Dermis blood vessel endothelial cell (primary cell): ENCODE results near the gene STK11IP. TPM values are rescaled to one million over a fixed set of nuclear protein-coding genes. Genes with fewer than 3 reads are reported as not detected.

ENCODE experiments used
- DNase-seq: peaks from one replicate; pipeline ENCODE4 v3.0.0; 2010
- total RNA-seq: library from RNA; depleted of rRNA; stranded (reverse); fragments of >200 nt; gene quantifications from 2 replicates; pipeline ENCODE4 v1.2.3, GENCODE V29; 2014

Gene STK11IP, protein sequence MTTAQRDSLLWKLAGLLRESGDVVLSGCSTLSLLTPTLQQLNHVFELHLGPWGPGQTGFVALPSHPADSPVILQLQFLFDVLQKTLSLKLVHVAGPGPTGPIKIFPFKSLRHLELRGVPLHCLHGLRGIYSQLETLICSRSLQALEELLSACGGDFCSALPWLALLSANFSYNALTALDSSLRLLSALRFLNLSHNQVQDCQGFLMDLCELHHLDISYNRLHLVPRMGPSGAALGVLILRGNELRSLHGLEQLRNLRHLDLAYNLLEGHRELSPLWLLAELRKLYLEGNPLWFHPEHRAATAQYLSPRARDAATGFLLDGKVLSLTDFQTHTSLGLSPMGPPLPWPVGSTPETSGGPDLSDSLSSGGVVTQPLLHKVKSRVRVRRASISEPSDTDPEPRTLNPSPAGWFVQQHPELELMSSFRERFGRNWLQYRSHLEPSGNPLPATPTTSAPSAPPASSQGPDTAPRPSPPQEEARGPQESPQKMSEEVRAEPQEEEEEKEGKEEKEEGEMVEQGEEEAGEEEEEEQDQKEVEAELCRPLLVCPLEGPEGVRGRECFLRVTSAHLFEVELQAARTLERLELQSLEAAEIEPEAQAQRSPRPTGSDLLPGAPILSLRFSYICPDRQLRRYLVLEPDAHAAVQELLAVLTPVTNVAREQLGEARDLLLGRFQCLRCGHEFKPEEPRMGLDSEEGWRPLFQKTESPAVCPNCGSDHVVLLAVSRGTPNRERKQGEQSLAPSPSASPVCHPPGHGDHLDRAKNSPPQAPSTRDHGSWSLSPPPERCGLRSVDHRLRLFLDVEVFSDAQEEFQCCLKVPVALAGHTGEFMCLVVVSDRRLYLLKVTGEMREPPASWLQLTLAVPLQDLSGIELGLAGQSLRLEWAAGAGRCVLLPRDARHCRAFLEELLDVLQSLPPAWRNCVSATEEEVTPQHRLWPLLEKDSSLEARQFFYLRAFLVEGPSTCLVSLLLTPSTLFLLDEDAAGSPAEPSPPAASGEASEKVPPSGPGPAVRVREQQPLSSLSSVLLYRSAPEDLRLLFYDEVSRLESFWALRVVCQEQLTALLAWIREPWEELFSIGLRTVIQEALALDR
- total RNA-seq = 10.0 and 13.9 TPM in 2 replicates

DNA sequence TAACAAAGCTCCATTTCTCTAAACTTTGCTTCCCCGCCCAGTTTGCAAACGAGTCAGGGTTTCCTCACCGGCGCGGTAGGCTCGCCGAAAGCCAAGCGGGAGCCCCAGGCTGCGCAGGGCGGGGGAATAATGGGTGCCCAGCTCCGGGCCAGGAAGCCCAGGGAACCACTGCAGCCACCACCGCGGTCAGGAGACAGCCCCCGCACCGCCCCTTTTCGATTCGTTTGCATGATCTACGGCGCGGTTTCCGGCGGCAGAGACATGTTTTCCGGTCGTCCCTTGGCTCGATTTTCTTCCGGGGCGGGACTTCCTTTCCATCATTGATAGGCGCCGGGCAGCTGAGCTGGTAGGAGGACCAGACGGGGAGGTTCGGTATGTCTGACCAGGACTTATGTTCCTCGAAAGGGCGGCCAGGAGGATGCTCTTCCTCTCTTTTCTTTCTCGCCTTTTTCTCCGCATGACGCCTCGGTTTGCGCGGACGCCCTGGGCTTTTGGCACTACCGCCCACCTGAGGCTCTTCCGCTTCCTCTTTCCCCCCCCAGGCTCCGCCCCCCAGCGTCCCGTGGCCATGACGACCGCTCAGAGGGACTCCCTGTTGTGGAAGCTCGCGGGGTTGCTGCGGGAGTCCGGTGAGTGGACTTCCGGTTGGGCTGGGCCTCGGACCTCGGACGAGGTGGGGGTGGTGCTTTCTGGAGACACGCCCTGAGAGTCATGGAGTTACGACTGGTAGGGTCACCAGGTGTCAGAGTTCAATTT, at the start of gene STK11IP:
Gene STK11IP, plus strand, starts transcription at position 306 of the 756 bp plus-strand sequence. Its CDS starts 263 bp downstream, at position 569.
- DNase-seq = peak; percentile 97

DNA sequence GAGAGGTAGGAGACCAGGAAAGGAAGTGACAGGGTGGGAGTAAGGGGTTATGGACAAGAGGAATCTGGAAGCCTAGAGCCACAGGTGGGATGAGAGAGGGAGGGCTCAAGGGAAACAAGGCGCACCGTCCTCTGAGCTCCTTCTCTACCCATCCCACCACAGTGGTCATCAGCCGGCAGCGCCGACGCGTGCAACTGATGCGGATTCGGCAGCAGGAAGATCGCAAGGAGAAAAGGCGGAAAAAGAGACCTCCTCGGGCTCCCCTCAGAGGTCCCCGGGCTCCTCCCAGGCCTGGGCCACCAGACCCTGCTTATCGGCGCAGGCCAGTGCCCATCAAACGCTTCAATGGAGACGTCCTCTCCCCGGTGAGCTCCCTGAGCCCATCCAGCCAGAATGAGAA, 48.7 kb upstream of the STK11IP start:
- DNase-seq = no peak

DNA sequence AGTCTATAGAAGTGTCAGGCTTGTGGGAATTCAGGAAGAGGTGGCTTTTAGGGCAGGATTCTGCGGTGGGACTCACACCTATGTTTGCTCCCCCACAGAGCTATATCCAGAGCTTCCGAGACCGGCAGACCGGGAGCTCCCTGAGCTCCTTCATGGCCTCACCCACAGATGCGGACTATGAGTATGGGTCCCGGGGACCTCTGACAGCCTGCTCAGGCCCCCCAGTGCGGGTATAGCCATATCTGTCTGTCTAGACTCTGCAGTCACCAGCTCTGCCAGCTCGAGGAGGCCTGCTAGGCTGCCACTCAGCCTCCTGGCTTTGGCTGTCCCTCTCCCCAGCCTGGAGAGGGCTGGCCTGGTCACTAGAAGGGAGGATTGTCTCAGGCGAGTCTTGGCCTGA, 48.0 kb upstream of the STK11IP start:
- DNase-seq = no peak

DNA sequence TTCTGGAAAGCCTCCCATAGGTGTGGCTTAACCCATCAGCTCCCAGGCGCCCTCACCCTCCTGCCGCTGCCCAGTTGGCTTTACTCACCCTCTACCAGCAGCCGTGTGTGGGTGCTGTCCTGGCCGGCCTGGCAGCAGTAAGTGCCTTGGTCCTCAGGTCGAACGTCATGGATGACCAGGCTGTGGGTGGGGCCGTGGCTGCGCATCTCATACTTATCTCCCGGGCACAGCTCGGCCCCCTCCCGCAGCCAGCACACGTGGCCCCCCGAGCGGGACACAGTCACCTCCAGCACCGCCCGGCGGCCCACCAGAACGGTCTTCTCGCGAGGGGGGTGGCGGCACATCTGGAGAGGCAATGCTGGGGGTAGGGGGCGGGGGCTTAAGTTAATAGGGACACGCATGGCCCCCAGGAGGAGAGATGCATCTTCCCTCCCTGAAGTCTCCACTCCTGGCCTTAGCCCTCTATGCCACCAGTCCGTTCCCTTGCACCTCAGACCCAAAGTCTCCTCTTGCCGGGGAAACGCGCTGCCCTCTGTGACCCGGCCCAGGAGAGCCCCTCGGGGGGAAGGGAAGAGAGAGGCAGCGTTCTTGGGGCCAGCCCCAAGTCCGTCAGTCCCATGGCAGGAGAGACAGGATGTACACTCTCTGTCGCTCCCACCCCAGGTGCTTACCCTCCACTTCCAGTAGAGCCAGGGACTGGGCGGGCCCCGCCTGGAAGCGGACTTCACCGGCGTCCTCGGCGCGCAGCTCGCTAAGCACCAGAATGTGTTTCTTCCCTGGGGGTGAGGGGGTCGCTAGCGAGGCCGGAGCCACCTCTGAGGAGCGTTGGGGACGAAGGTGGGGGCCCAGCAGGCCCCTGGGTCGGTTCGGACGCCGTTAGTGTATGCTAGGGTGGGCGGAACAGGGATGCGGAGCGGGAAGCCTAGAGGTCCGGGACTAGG, 45.9 kb upstream of the STK11IP start:
- no peak for DNase-seq

DNA sequence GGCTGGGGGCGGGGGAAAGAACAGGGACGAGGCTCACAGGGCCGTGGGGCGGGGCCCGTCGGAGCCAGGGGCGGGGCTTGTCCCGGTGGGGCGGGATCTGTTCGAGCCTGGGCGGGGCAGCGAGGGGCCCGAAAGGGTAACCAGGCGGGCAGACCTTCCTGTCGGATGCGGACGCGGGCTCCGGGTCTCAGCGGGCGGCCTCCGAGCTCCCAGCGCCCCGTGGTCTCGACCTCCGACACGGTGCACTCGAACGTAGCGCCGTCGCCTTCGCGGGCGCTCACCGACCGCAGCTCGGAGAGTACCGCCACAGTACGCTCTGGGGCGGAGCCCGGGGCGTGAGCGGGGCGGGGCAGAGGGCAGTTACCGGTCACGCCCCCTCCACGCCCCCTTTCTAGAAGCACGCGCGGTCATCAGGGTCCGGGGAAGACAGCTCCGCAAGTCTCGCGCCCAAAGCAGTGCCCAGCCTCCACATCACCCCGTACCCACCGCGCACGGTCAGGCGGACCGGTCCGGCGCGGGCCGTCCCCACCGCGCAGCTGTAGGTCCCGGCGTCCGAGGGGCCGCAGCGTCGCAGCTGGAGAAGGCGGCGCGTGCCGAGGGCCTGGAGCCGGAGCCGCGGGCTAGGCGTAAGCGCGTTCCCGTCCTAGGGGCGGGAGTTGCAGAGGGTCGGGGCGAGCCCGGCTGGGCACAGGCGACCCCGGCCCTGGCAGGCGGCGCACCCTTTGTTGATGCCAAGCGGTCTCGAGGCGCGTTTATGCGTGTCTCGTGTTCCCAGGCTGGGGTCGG, 45.1 kb upstream of the STK11IP start:
- DNase-seq = peak; percentile 72

DNA sequence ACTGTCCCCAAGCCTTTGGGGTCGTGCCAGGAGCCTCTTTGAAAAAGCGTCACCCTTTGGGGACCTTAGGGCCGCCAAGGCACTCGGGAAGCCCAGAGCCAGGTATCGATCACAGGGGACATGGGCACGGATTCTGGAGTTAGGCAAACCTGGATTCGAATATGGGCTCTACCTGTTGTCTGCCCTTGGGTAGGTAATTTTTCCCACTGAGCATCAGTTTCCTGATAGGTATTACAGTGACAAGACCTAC, 44.6 kb upstream of the STK11IP start:
- DNase-seq = no peak

DNA sequence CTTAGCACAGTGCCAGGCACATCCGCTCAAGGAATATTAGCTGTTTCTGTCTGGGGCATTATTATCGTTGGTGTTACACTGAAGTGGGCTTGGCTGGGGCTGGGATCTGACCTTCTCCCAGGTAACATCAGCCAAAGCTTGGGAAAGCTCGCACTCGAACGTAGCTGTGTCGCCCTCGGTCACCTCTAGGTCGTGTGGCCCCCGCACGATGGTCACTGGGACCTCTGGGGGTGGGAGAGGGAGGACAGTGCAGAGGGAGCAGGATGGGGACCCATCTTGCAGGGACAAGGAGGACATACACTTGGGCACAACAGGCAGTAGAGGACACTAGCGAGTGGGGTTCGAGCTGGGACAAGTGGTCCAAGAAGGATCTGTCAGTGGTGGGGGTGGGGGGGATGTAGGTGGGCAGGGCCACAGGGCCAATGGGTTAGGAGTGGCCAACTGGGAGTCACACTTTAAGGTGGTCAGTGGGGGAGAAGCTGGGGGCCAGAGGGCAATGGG, 44.1 kb upstream of the STK11IP start:
- DNase-seq = no peak

DNA sequence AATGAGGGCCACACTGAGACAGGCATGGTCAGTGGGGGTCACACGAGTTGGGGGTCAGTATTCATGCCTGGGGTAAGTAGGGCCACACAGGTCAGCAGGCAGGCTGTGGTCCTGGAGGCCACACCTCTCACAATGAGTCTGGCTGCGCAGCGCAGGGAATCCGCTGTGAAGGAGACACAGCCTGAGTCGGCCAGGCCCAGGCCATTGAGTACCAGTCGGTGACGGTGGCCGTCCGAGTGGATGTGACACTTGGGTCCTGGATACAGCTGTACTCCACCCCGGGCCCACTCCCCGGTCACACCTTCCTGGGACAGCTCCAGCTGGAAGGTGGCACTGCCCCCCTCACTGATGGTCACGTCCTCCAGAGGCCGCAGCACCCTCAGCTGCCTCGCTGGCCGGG, 43.3 kb upstream of the STK11IP start:
- DNase-seq = no peak

DNA sequence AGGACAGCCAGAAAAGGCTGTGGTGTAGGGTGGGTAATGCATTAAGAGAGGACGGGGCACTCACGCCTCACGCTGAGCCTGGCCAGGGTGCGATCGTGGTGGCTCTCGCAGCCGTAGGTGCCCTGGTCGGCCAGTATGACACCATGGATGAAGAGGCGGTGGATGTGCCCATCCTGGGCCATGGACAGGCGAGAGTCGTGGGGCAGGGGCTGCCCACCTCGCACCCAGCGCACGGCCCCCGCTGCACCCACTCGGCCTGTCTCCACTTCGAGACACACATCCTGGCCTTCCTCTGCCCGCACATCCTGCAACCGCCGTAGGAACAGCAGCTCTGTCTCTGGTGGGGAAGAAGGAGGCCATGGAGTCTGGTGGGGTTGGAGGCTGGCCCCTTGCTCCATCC, 41.7 kb upstream of the STK11IP start:
- DNase-seq = no peak

DNA sequence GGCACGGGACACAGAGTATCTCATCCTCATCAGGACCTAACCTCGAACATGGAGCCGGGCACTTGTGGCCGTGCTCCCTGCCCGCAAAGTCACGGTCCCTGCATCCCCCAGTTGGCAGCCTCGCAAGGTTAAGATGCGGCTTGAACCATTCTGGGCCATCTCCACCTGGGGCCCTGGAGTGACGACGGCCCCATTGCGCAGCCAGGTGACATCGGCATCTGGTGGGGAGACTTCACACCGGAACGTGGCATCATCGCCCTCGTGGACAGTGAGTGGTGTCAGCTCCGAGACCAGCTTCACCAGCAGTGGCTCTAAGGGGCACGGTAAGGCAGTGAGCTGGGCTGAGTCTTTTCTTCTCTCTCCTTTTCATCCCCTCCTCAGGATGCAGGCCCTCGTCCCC, 41.2 kb upstream of the STK11IP start:
- DNase-seq = no peak

DNA sequence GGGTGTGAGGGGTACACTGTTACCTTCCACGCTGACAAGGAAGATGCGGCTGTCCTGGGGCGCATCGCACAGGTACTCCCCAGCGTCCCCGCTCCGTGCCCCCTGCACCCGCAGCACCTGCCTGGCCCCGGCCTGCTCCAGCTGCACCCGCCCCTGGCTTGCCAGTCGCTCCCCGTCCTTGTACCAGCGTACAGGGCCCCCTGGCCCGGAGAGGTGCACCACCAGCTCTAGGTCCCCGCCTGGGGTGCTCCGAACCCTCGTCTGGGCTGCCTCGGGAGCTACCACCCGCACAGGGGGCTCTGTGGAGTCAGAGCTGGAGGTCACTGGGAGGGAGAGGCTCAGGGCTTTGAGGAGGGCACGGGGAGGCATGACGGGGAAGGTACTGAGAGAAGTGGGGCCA, 40.3 kb upstream of the STK11IP start:
- DNase-seq = no peak

DNA sequence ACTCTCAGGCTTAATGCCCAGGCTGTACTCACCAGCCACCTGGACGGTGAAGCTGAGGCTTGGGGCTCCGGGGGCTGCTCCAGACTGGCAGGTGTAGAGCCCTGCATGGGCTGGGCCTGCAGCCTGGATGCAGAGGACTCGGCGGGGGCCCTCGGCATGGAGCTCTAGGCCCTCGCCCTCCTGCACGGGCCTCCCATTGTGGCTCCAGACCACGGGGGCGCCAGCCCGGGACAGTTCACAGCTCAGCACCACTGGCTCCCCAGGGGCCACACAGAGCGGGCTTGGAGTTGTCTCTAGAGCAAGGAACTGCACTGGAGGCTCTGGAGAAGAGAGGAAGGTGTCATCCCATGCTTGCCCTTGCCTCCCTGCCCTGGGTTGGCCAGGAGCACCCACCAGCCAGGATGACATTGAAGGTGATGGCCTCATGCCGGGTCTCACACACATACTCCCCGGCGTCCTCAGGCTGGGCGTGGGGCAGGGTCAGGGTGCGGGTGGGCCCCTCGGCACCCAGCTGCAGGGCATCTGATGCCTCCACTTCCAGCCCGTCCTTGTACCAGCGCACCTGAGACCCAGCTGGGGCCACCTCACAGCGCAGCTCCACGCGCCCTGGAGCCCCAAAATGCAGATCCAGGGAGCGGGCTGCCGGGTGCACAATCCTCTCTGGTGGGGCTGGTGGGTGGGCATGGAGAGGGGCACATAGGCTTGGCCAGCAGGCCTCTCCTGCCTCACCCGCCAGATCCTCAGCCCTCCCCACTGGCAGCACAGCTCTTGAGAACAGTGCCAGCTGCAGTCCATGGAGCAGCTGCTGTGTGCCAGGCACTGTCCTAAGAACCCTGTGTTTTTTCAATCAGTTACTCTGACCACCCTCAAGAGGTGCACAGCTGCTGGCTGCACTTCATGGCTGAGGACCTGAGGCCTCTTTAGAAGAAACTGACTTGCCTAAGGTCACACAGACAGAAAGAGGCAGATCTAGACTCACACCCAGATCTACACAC, 39.6 kb upstream of the STK11IP start:
- no peak for DNase-seq

DNA sequence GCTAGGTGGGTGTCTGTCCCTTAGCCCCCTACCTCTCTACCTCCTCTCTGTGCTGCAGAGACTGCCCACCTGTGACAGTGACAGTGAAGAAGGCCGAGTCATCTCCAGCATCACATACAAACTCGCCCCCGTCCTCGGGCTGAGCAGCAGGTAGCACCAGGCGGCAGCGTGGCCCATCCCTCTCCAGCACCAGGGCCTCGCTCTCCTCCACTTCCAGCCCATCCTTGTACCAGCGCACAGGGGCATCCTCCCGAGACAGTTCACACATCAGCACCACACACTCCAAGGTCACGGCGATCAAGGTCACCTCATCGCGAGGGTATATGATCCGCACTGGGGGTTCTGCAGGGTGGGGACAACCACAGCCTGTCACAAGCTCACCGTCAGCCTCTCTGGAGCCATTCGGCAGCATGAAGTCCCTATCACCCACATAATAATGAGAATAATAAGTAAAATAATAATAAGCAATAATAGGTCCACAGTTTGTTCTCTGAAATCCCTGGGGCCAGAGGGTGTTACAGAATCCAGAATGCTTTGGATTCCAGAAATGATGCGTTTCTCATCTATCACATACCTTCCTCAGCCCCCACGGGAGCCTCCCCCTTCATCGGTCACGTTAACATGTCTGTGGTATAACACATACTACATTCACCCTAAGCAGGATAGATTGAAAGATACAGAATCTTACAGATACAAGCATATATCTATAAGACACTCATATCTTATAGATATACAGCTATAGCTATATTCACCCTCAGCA, 38.3 kb upstream of the STK11IP start:
- no peak for DNase-seq

DNA sequence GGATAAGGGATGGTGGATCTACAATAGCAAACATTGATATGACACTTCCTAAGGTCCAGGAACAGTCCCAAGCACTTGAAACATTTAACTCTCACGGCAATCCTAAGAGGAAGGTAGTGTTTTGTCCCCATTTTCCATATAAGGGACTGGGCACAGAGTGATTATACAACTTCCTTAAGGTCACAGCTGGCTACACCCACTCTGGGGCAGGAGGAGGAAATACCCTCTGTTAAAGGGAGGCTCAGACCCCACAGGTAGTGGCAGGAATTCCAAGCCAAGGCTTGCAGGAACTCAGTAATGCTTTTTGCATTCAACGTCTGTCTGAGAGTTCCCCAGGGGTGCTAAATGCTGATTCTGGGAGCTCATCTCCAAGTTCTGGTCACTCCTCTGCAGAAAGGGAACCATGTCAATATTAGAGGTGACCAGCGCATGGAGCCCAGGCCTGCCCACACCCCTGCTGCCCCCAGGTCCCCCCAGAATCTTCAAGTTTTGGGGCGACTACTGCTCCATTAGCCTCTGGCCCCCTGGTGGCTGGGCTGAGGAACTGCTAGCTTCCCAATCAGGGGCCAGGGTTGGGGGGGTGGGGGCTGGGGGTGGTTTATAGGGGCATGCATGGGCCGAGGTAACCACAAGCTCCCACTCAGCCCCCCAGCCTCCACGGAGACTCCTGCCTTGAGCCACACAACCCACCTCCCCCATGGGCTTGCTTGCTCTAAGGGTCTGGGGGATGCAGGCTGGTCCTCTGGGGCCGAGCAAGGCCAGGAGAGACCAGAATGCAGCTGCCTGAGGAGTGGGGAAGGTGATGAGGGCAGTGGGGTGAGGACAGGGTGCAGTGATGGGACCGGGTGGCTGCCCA, 37.4 kb upstream of the STK11IP start:
- peak; percentile 13 for DNase-seq

DNA sequence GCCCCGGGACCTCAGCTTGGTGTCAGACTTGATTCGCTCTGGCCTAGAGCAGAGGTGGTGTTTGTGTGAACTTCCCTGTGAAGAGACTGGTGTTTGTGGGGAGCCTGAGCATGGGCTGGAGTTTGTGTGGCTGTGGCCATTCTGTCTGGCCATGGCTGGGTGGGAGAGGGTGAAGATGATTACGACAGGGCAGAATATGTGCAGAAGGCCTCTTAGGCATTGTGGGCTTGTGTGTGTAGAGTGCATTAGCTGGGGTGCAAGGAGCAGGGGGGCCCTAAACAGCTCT, 36.8 kb upstream of the STK11IP start:
- no peak for DNase-seq

DNA sequence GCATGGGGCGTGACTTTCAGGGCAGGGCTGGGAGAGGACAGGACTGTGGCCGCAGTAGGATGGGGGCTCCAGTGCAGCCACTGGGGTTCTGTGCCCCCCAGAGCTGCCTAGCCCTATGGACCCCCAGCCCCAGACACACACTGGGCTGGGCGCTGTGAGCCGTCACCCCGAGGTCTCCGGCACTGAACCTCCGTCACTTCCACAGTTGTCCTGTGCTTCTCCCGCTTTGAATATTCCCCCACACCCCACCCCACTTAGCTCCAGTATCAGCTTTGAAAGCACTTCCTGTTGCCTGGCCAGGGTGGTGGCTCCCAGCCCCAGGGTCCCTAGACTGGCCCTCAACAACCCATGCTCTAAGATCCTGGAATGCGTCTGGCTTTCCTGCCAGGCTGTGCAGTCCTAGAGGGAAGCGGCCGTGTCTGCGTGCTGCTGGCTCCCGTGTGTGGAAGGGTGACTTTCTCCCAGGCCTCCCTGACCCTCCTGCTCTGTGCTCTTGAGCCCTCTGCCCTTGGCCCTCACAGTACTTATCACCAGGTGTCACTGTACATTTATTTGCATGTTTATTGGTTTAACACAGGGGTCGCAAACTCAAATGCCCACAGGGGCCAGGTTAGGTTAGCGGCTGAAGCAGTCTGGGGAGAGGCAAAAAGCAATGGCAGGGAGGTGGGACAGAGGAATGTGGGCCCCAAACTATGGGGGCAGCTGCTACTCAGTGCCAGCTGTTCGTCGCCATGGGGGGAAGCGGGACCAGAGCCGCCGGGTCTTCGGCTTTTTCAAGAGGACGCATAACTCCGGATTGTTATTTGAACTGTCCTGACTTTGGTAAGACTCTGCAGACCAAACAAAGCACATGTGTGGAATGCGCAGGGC, 36.2 kb upstream of the STK11IP start:
- DNase-seq = no peak
